Gastroesophageal sphincter (tissue), 4 donors: ENCODE data around the gene XYLT2. TPM values are rescaled to one million over a fixed set of nuclear protein-coding genes. Genes with fewer than 3 reads are reported as not detected.

Experiments
- ATAC-seq: fragments of 150-250 bp; one replicate; pipeline ENCODE4 v1.9.1; 2016; ENCODE audit warnings: mild to moderate bottlenecking, moderate library complexity
- H3K27ac ChIP-seq, 4 donors: fragments of 200-600 bp; sonication (generic) in 3 of 4; 1 replicate in 3 of 4; 2 replicates in 1 of 4; pipeline ENCODE4 v1.5.1; 2016 to 2019
- H3K27me3 ChIP-seq: fragments of 200-600 bp; sonication (generic); one replicate; pipeline ENCODE4 v1.5.1; 2019
- H3K36me3 ChIP-seq, 2 donors: fragments of 200-600 bp; sonication (generic); one replicate each; pipeline ENCODE4 v1.5.1; 2019; ENCODE audit warnings: control low read depth in 1 of 2
- H3K4me1 ChIP-seq, 3 donors: fragments of 200-600 bp; sonication (generic); 1 replicate in 2 of 3; 2 replicates in 1 of 3; pipeline ENCODE4 v1.5.1; 2016 to 2019; ENCODE audit warnings: control low read depth in 2 of 3
- H3K4me3 ChIP-seq, 2 donors: fragments of 200-600 bp; sonication (generic); one replicate each; pipeline ENCODE4 v1.5.1; 2019; ENCODE audit warnings: mild to moderate bottlenecking in 1 of 2, moderate library complexity in 1 of 2
- H3K9me3 ChIP-seq, 3 donors: fragments of 200-600 bp; sonication (generic); one replicate each; pipeline ENCODE4 v1.5.1; 2017 to 2019; ENCODE audit warnings: control low read depth in 2 of 3
- CTCF ChIP-seq, 4 experiments: fragments of 200-600 bp in 2 of 4; fragments of 450-650 bp in 2 of 4; sonication (generic) in 1 of 4; IDR thresholded peaks; one replicate each; pipeline ENCODE4 v1.5.1; 2017 to 2019; ENCODE audit warnings: antibody characterized with exemption in 4 of 4, mild to moderate bottlenecking in 2 of 4, moderate library complexity in 2 of 4
- EP300 ChIP-seq: sonication (generic); formaldehyde crosslinking; IDR thresholded peaks from one replicate; pipeline ENCODE4 v1.6.1; 2017; ENCODE audit warnings: antibody characterized with exemption, mild to moderate bottlenecking
- POLR2A ChIP-seq, 2 donors: fragments of 450-650 bp; IDR thresholded peaks; one replicate each; pipeline ENCODE4 v1.6.1; 2017; ENCODE audit warnings: antibody characterized with exemption in 2 of 2, mild to moderate bottlenecking in 2 of 2, moderate library complexity in 1 of 2
- POLR2AphosphoS5 ChIP-seq: sonication (generic); formaldehyde crosslinking; IDR thresholded peaks from one replicate; pipeline ENCODE4 v1.6.1; 2017; ENCODE audit warnings: antibody characterized with exemption
- WGBS, 2 donors: methylation state at CpG; one replicate each; pipeline ENCODE4 v1.1.5; 2018; ENCODE audit warnings: low coverage in 1 of 2; 5-methylcytosine and 5-hydroxymethylcytosine counted together
- total RNA-seq, 4 donors: library from RNA; depleted of rRNA; stranded (reverse); fragments of >200 nt; gene quantifications; one replicate each; pipeline ENCODE4 v1.1.0, GENCODE V29; 2016

XYLT2 gene
- total RNA-seq, 4 donors from 2014 or later = 19.4 to 30.7 (median 23.4) TPM

GRCh38 chr17:50349243-50349600, 3.3 kb downstream of the XYLT2 start:
- TF ChIP-seq POLR2AphosphoS5 = no peak
- TF ChIP-seq POLR2A (IDR thresholded peaks at IDR 0.05) = no peak
- TF ChIP-seq CTCF (IDR thresholded peaks at IDR 0.05) = no peak
- no peak for TF ChIP-seq EP300
- Histone ChIP-seq H3K27me3 (no peaks in the 10 kb centered on the region), H3K27ac (no peak overlapping the region), H3K4me1 (peaks cover 0 to 50% (median 22%) of the 10 kb centered on the region in 3 donors), H3K4me3 (no peak overlapping the region), H3K36me3 (peaks cover 0 to 20% of the 10 kb centered on the region in 2 donors), H3K9me3 (no peaks in the 10 kb centered on the region)
- no CpG with 5 or more reads among the region's 5 CpGs for WGBS, 2 donors
- no peak for ATAC-seq

- H3K4me1 ChIP-seq = peaks cover 0 to 41% (median 16%) of the 10 kb centered on the region in 3 donors
- no peak overlapping the region for H3K27ac ChIP-seq
- TF ChIP-seq EP300 = no peak
- TF ChIP-seq CTCF (IDR thresholded peaks at IDR 0.05) = no peak
- TF ChIP-seq POLR2A (IDR thresholded peaks at IDR 0.05) = no peak
- TF ChIP-seq POLR2AphosphoS5 = no peak
- H3K9me3 ChIP-seq = no peaks in the 10 kb centered on the region
- WGBS, 2 donors = 88 to 100% methylated on average over 1 to 2 of the region's 2 CpGs
- no peaks in the 10 kb centered on the region for H3K27me3 ChIP-seq
- no peak overlapping the region for H3K4me3 ChIP-seq
- H3K36me3 ChIP-seq = peaks cover 0 to 36% of the 10 kb centered on the region in 2 donors
- no peak for ATAC-seq
These were observed 4.8 kb downstream of the XYLT2 start for GRCh38 chr17:50350733-50351132.

GRCh38 chr17:50352072-50352692, 6.3 kb downstream of the XYLT2 start:
- TF ChIP-seq POLR2AphosphoS5 (no peak), CTCF (IDR thresholded peaks at IDR 0.05) (no peak), EP300 (no peak), POLR2A (IDR thresholded peaks at IDR 0.05) (no peak)
- no peak for ATAC-seq
- peaks cover 0 to 50% of the 10 kb centered on the region in 2 donors for H3K36me3 ChIP-seq
- no peak overlapping the region for H3K4me3 ChIP-seq
- H3K9me3 ChIP-seq = no peaks in the 10 kb centered on the region
- no peaks in the 10 kb centered on the region for H3K27me3 ChIP-seq
- H3K4me1 ChIP-seq = peaks cover 0 to 33% (median 14%) of the 10 kb centered on the region in 3 donors
- H3K27ac ChIP-seq = no peak overlapping the region
- WGBS, 2 donors = 40 to 76% methylated on average over 3 to 6 of the region's 6 CpGs

- Histone ChIP-seq H3K27me3 (no peaks in the 10 kb centered on the region), H3K4me3 (no peak overlapping the region), H3K36me3 (peaks cover 0 to 58% of the 10 kb centered on the region in 2 donors), H3K9me3 (no peaks in the 10 kb centered on the region), H3K27ac (peak overlapping the region in 1 of 4 donors; percentile 26), H3K4me1 (peaks cover 0 to 25% (median 9%) of the 10 kb centered on the region in 3 donors)
- 89 to 93% methylated on average over 6 to 15 of the region's 21 CpGs for WGBS, 2 donors
- TF ChIP-seq POLR2A (IDR thresholded peaks at IDR 0.05) (no peak), CTCF (IDR thresholded peaks at IDR 0.05) (no peak), POLR2AphosphoS5 (no peak), EP300 (no peak)
- no peak for ATAC-seq
These were observed 7.0 kb downstream of the XYLT2 start for GRCh38 chr17:50352693-50353599.
